NCI-H2227 treated with DMSO at 0.1 percent for 48 hours (cell line): Measurements from ENCODE around the gene MRPL32.

ENCODE experiments used
- DNase-seq: peaks from one replicate; lab custom pipeline; 2025; lab: John Stamatoyannopoulos, UW

The MRPL32 gene

GRCh38 chr7:42926204-42926603 is 6.0 kb upstream of the MRPL32 start:
- no peak for DNase-seq

DNA sequence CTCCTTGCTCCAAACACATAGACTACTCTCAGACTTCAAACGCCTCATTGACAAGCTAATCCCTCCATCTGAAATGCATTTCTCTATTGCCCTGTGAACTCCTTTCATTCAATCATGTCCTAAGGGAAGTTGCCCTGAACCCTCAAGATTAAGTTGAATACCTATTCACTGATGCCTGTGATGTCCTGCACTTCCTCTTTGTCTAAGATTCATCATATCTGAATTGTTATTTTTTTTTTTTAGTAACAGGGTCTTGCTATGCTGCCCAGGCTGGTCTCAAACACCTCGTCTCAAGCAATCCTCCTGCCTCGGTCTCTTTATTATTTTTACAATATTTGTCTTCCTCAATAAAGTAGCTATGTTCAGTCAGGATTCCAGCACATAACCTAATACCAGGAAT is 3.4 kb upstream of the MRPL32 start:
- DNase-seq: no peak

GRCh38 chr7:42929449-42929848 is 2.7 kb upstream of the MRPL32 start:
- no peak for DNase-seq

GRCh38 chr7:42930889-42931288 is 1.3 kb upstream of the MRPL32 start:
- no peak for DNase-seq

- DNase-seq: no peak
These were observed 736 bp upstream of the MRPL32 start for GRCh38 chr7:42931447-42931833.

- DNase-seq: no peak
These were observed 825 bp downstream of the MRPL32 start for GRCh38 chr7:42932811-42933591.

DNA sequence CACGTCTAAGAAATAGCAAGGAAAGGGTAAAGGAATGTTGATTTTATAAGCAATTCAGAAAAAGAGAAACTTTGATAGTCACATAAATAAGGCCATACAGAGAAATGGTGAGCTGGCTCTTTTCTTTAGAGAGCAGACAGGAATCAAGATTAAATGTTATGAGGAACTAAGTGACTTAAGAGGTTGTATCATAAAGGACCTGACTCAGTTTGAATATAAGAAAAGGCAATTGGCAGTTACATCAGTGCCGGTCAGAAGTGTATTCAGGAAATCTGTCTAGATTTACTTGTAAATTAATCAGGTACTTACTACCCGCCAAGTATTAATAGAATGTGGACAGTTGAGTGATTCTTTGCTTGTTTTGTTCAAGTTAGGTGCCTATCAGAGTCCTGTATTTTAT is 2.1 kb downstream of the MRPL32 start:
- no peak for DNase-seq

GRCh38 chr7:42935861-42936260 is 3.7 kb downstream of the MRPL32 start:
- no peak for DNase-seq

DNA sequence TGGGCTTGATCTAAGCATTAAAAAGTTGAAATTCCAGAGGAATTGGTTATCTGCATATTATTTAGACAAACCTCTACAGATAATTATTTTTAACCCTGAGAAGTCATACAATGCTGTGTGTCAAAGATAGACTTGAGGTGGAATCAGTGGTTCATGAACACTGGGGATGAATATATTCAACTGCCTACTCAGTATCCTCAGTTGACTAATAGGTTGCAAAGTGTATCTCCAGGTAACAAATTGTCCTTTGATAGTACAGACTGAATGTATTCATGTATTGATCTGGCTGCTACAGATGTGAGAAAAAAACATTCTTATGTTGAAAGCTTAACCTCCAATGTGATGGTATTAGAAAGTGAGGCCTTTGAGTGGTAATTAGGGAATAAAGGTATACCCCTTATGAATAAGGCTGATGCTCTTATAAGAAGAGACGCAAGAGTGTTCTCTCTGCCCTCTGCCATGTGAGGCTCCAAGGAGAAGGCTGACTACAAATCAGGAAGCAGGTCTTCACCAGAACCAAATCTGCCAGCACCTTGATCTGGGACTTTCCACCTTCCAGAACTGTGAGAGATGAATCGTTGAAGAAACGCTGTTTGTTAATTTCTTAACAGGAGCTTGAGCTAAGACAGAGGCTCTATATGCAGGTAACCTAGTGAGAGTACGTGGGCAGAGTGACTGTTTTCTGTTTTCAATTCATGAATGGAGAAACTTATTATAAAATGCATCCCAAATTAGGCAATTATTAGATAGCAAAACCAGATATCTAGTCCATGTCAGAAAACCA is 7.5 kb downstream of the MRPL32 start:
- DNase-seq: no peak

- peak; percentile 58 for DNase-seq
These were observed 9.0 kb downstream of the MRPL32 start for GRCh38 chr7:42940985-42941847.

GRCh38 chr7:42945821-42946626 is 13.8 kb downstream of the MRPL32 start:
- DNase-seq: no peak

DNA sequence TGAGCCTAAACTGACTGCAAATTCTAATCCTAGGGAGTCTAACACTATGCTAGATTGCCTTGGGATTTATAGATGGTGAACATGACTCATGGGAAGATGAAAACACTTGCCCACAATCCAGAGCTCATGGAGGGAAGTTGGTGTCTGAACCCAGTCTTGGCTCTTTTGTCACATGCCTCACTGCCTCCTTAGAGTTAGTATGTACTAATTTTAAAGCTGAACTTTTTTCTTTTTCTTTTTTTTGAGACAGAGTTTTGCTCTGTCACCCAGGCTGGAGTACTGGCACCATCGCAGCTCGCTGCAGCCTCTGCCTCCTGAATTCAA is 14.4 kb downstream of the MRPL32 start:
- DNase-seq: no peak

DNA sequence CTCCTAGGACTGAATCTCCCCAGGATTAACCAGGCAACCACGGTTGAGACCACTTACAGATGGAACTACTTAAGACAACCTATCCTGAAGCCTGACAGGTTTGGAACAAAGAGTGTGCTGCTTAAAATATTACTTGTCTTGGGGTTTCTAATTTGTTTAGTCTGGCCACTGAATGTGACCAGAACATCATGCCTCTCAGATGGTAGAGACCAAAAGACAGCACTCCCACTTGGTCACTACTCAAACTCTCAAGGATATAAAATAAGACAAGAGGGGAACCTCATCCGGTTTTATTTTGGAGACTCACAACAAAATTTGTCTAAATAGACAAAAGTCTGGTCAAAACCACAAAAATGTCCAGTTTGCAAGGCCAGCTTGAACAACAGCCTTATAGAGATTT is 15.3 kb downstream of the MRPL32 start:
- DNase-seq: no peak

- DNase-seq: no peak
These were observed 18.2 kb downstream of the MRPL32 start for GRCh38 chr7:42950417-42950816.

GRCh38 chr7:42952328-42952727 is 20.2 kb downstream of the MRPL32 start:
- no peak for DNase-seq

GRCh38 chr7:42953994-42954393 is 21.8 kb downstream of the MRPL32 start:
- no peak for DNase-seq

- no peak for DNase-seq
These were observed 23.9 kb downstream of the MRPL32 start for GRCh38 chr7:42956062-42956461.

- no peak for DNase-seq
These were observed 27.4 kb downstream of the MRPL32 start for GRCh38 chr7:42959549-42959948.

GRCh38 chr7:42960762-42961161 is 28.6 kb downstream of the MRPL32 start:
- DNase-seq: no peak

GRCh38 chr7:42961170-42961569 is 29.0 kb downstream of the MRPL32 start:
- no peak for DNase-seq

- no peak for DNase-seq
These were observed 32.1 kb downstream of the MRPL32 start for GRCh38 chr7:42964293-42964692.
